GM12878 (cell line): ENCODE results near the gene PLEKHM2.

Experiments used
- BACH1 ChIP-seq: fragments of 450-650 bp; IDR thresholded peaks from 2 replicates; pipeline ENCODE4 v1.6.1; 2017; ENCODE audit warnings: mild to moderate bottlenecking, borderline replicate concordance
- CHD4 ChIP-seq: fragments of 200-600 bp; sonication (generic); IDR thresholded peaks from 2 replicates; pipeline ENCODE4 v1.6.1; 2016; ENCODE audit warnings: mild to moderate bottlenecking
- CREB1 ChIP-seq: IDR thresholded peaks from 2 replicates; pipeline ENCODE4 v1.6.1; 2012; ENCODE audit warnings: low read depth, mild to moderate bottlenecking, inconsistent platforms
- EP300 ChIP-seq, 2 experiments: fragments of 150-350 bp in 1 of 2; IDR thresholded peaks; 2 replicates each; pipeline ENCODE4 v1.6.1; 2011 to 2012; ENCODE audit warnings: low read depth in 2 of 2, low read length in 2 of 2, borderline replicate concordance in 1 of 2, improper control_type of control experiment in 1 of 2, inconsistent platforms in 1 of 2; ENCODE audit not compliant: control insufficient read depth in 1 of 2
- HCFC1 ChIP-seq: fragments of 150-350 bp; IDR thresholded peaks from 2 replicates; pipeline ENCODE4 v1.6.1; 2014; ENCODE audit warnings: low read length
- KDM1A ChIP-seq: fragments of 200-600 bp; sonication (generic); IDR thresholded peaks from 2 replicates; pipeline ENCODE4 v1.6.1; 2016; ENCODE audit warnings: borderline replicate concordance
- REST ChIP-seq: IDR thresholded peaks from 2 replicates; pipeline ENCODE4 v1.6.1; 2012; ENCODE audit warnings: mild to moderate bottlenecking, low read depth, low read length
- SP1 ChIP-seq: IDR thresholded peaks from one replicate; pipeline ENCODE4 v1.6.1; 2011; ENCODE audit warnings: low read depth, low read length
- TBL1XR1 ChIP-seq: IDR thresholded peaks from 2 replicates; pipeline ENCODE4 v1.6.1; 2012; ENCODE audit warnings: low read depth, low read length, improper control_type of control experiment

GRCh38 chr1:15649937-15650336, 34.2 kb upstream of the PLEKHM2 start:
- TF ChIP-seq TBL1XR1: no peak
- TF ChIP-seq CREB1: no peak
- no peak for TF ChIP-seq EP300 (IDR thresholded peaks at IDR 0.05; ENCODE audit: borderline replicate concordance in 1 of 2, control insufficient read depth in 1 of 2, low read depth in 2 of 2, low read length in 2 of 2)
- no peak for TF ChIP-seq HCFC1
- no peak for TF ChIP-seq BACH1
- TF ChIP-seq CHD4: no peak
- no peak for TF ChIP-seq KDM1A
- TF ChIP-seq REST: no peak
- TF ChIP-seq SP1: no peak
